B cell (primary cell): Measurements from ENCODE around the gene ADARB2. TPM values are rescaled to one million over a fixed set of nuclear protein-coding genes. Genes with fewer than 3 reads are reported as not detected.

Source experiments
- ATAC-seq: fragments of 200-7000 bp; cut with Tn5 transposase; one replicate; pipeline ENCODE4 v1.10.0; 2021; ENCODE audit warnings: low read depth, mild to moderate bottlenecking, moderate number of reproducible peaks, moderate library complexity
- CTCF ChIA-PET: fragments of 350-600 bp; sonication (Branson Sonifier 250); formaldehyde crosslinking; loops from one replicate; lab custom pipeline; 2021; ENCODE audit warnings: antibody characterized with exemption, inconsistent platforms; lab: Charles Lee
- POLR2A ChIA-PET: fragments of 350-600 bp; sonication (Branson Sonifier 250); formaldehyde crosslinking; loops from one replicate; lab custom pipeline; 2021; ENCODE audit warnings: antibody characterized with exemption; lab: Charles Lee
- DNase-seq: peaks from one replicate; pipeline ENCODE4 v3.0.0; 2013
- H2AFZ ChIP-seq: 2 replicates; pipeline ENCODE4 v1.6.1; 2012; ENCODE audit warnings: mild to moderate bottlenecking, low read depth, low read length; ENCODE audit not compliant: insufficient read depth, poor library complexity, severe bottlenecking
- H3K27ac ChIP-seq, 2 donors: 1 replicate in 1 of 2; 2 replicates in 1 of 2; pipeline ENCODE4 v1.5.1; 2012 to 2013; ENCODE audit warnings: low read length in 2 of 2, mild to moderate bottlenecking in 2 of 2, moderate library complexity in 1 of 2
- H3K27me3 ChIP-seq, 4 experiments: fragments of 200-600 bp in 1 of 4; sonication (generic) in 1 of 4; replicated peaks in 1 of 4; 1 replicate in 2 of 4; 2 replicates in 2 of 4; pipeline versions ENCODE4 v1.6.1 to v1.7.0; 2013 to 2016; ENCODE audit warnings: low read length in 3 of 4, mild to moderate bottlenecking in 2 of 4, mixed read lengths in 1 of 4, moderate library complexity in 1 of 4; ENCODE audit not compliant: insufficient read depth in 4 of 4, control insufficient read depth in 3 of 4; ENCODE audit errors: control extremely low read depth in 1 of 4
- H3K36me3 ChIP-seq, 2 experiments: replicated peaks in 1 of 2; 1 replicate in 1 of 2; 2 replicates in 1 of 2; pipeline versions ENCODE4 v1.6.1 to v1.7.1; 2013; ENCODE audit warnings: low read length in 1 of 2; ENCODE audit not compliant: insufficient read depth in 2 of 2, control insufficient read depth in 1 of 2; ENCODE audit errors: control extremely low read depth in 1 of 2, extremely low read depth in 1 of 2
- H3K4me1 ChIP-seq, 2 donors: fragments of 200-600 bp in 1 of 2; sonication (generic) in 1 of 2; 1 replicate in 1 of 2; 2 replicates in 1 of 2; pipeline versions ENCODE4 v1.5.1 to v1.6.1; 2013 to 2017; ENCODE audit warnings: low read length in 2 of 2; ENCODE audit not compliant: control insufficient read depth in 2 of 2, insufficient read depth in 2 of 2
- H3K4me2 ChIP-seq: replicated peaks from 2 replicates; pipeline ENCODE3; 2012; ENCODE audit warnings: mild to moderate bottlenecking, low read depth, low read length; ENCODE audit not compliant: poor library complexity, severe bottlenecking
- H3K4me3 ChIP-seq, 5 experiments: fragments of 200-600 bp in 1 of 5; sonication (generic) in 1 of 5; 1 replicate in 3 of 5; 2 replicates in 2 of 5; pipeline versions ENCODE4 v1.5.1 to v1.7.0; 2011 to 2016; ENCODE audit warnings: low read length in 4 of 5, mild to moderate bottlenecking in 4 of 5, low read depth in 2 of 5, control low read depth in 1 of 5, moderate library complexity in 1 of 5; ENCODE audit not compliant: insufficient read depth in 1 of 5; ENCODE audit errors: control extremely low read depth in 1 of 5, extremely low read depth in 1 of 5
- H3K79me2 ChIP-seq: fragments of 200-600 bp; sonication (generic); one replicate; pipeline ENCODE4 v1.6.0; 2016; ENCODE audit warnings: low read length; ENCODE audit not compliant: control insufficient read depth, insufficient read depth
- H3K9ac ChIP-seq: fragments of 200-600 bp; sonication (generic); 2 replicates; pipeline ENCODE4 v1.6.1; 2017; ENCODE audit warnings: mild to moderate bottlenecking, low read length, moderate library complexity
- H3K9me3 ChIP-seq, 3 donors: one replicate each; pipeline versions ENCODE4 v1.6.1 to v1.7.1; 2013; ENCODE audit warnings: low read length in 2 of 3; ENCODE audit not compliant: control insufficient read depth in 2 of 3, insufficient read depth in 1 of 3; ENCODE audit errors: control extremely low read depth in 1 of 3
- H4K20me1 ChIP-seq: 2 replicates; pipeline ENCODE4 v1.6.0; 2012; ENCODE audit warnings: mild to moderate bottlenecking, low read length; ENCODE audit not compliant: insufficient read depth, control insufficient read depth, poor library complexity, severe bottlenecking
- H3K27ac Mint-ChIP-seq: one replicate; pipeline ENCODE4 v1.8.0; 2021; ENCODE audit warnings: mixed read lengths
- H3K27me3 Mint-ChIP-seq: one replicate; pipeline ENCODE4 v1.8.0; 2021; ENCODE audit warnings: mixed read lengths
- H3K4me1 Mint-ChIP-seq: one replicate; pipeline ENCODE4 v1.8.0; 2021; ENCODE audit warnings: mixed read lengths
- H3K4me3 Mint-ChIP-seq: one replicate; pipeline ENCODE4 v1.8.0; 2021; ENCODE audit warnings: mixed read lengths
- H3K9me3 Mint-ChIP-seq: one replicate; pipeline ENCODE4 v1.8.0; 2022; ENCODE audit warnings: mixed read lengths; ENCODE audit not compliant: insufficient read depth
- EZH2 ChIP-seq: IDR thresholded peaks from 2 replicates; pipeline ENCODE4 v1.6.1; 2012; ENCODE audit warnings: borderline replicate concordance, low read depth, mild to moderate bottlenecking, moderate library complexity, low read length; ENCODE audit not compliant: insufficient read depth, poor library complexity, severe bottlenecking
- WGBS: methylation state at CpG from one replicate; pipeline ENCODE4 v1.1.5; 2013; ENCODE audit warnings: missing lambda C conversion rate; ENCODE audit not compliant: insufficient coverage; 5-methylcytosine and 5-hydroxymethylcytosine counted together
- intact Hi-C: fragments of 100-400 bp; cut with micrococcal nuclease; formaldehyde crosslinking; loops from one replicate; pipeline ENCODE4 v1.10.0; 2022
- polyA plus RNA-seq: library from polyadenylated mRNA; depleted of rRNA; stranded (reverse); fragments of >200 nt; gene quantifications from 2 replicates; pipeline ENCODE4 v1.2.3, GENCODE V29; 2012
- total RNA-seq, 2 donors: library from RNA; stranded (reverse); fragments of 120-200 nt in 1 of 2; gene quantifications; 1 replicate in 1 of 2; 2 replicates in 1 of 2; pipeline versions ENCODE4 v1.2.3 to v1.2.4, GENCODE V29; 2013 to 2022
- TF ChIP-seq, protein P1 (sequence below): fragments of 200-600 bp; IDR thresholded peaks from one replicate; pipeline ENCODE4 v1.8.0; 2022; ENCODE audit warnings: antibody characterized with exemption, mild to moderate bottlenecking

Gene ADARB2
- total and polyA plus RNA-seq, 2 donors (not counting 1 experiment from before 2014, with no cell fraction given): 0.13 to 0.96 TPM

DNA sequence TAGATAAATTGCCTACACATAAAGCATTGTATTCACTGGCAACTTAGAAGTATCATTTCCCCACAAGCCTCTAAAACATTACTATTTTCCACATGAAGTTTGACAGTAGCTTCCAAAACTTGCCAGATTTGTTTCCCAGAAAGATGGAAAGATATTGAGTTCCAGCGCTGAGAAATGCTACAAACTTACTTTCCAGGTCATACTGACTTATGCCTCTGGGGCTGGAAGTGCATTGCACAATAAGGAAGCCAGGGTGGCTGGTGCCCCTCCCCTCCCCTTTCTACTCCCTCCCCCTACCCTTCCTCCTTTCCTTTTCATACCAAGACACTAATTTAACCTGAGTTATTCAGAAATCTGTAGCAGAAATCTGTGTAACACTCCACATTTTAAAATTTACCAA, 468.5 kb downstream of the ADARB2 start:
- no peak for ATAC-seq

DNA sequence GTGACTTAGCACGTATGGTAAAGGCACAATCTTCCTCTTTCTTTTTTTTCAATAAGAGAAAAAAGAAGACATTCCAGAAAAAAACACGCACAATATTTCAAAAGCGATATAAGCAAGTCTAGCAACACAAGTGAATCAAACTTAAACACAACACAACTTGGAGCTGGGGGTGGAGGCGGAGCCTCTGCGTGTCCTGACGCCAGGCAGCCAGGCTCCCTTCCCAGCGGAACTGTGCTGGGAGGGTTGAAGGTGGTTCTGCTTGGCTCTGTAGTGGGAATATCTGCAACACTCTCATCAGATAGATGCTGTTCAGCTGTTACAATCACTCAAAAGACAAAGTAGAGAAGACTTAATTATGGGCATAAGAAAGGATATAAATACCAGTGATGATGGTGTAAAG, 469.8 kb downstream of the ADARB2 start:
- peaks cover 3% of the 10 kb centered on the region for H3K27me3 Mint-ChIP-seq
- no CpG with 5 or more reads among the region's 7 CpGs for WGBS
- ChIA-PET POLR2A (no interaction called here), CTCF (no interaction called here)
- no peak overlapping the region for H3K27ac ChIP-seq
- no peaks in the 10 kb centered on the region for H3K9me3 Mint-ChIP-seq
- no peaks in the 10 kb centered on the region for H3K79me2 ChIP-seq
- intact Hi-C loops: no loop called here
- H3K4me3 Mint-ChIP-seq: no peak overlapping the region
- no peaks in the 10 kb centered on the region for H4K20me1 ChIP-seq
- ATAC-seq (no peak), DNase-seq (no peak)
- no peaks in the 10 kb centered on the region for H3K27me3 ChIP-seq
- no peak overlapping the region for H3K4me2 ChIP-seq
- no peaks in the 10 kb centered on the region for H3K4me1 Mint-ChIP-seq
- TF ChIP-seq, protein P1, sequence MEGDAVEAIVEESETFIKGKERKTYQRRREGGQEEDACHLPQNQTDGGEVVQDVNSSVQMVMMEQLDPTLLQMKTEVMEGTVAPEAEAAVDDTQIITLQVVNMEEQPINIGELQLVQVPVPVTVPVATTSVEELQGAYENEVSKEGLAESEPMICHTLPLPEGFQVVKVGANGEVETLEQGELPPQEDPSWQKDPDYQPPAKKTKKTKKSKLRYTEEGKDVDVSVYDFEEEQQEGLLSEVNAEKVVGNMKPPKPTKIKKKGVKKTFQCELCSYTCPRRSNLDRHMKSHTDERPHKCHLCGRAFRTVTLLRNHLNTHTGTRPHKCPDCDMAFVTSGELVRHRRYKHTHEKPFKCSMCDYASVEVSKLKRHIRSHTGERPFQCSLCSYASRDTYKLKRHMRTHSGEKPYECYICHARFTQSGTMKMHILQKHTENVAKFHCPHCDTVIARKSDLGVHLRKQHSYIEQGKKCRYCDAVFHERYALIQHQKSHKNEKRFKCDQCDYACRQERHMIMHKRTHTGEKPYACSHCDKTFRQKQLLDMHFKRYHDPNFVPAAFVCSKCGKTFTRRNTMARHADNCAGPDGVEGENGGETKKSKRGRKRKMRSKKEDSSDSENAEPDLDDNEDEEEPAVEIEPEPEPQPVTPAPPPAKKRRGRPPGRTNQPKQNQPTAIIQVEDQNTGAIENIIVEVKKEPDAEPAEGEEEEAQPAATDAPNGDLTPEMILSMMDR: no peak
- no peak for TF ChIP-seq EZH2
- H3K36me3 ChIP-seq: no peaks in the 10 kb centered on the region
- H3K4me3 ChIP-seq: no peak overlapping the region
- no peak overlapping the region for H2AFZ ChIP-seq
- H3K9ac ChIP-seq: no peak overlapping the region
- no peaks in the 10 kb centered on the region for H3K9me3 ChIP-seq
- H3K4me1 ChIP-seq: no peaks in the 10 kb centered on the region
- no peak overlapping the region for H3K27ac Mint-ChIP-seq

More for the DNA sequence above, 468.5 kb downstream of the ADARB2 start:
- H3K4me1 Mint-ChIP-seq: no peaks in the 10 kb centered on the region
- no peak overlapping the region for H3K9ac ChIP-seq
- no peak for DNase-seq
- H3K9me3 ChIP-seq: no peaks in the 10 kb centered on the region
- no peak overlapping the region for H2AFZ ChIP-seq
- H3K27ac ChIP-seq: no peak overlapping the region
- no CpG with 5 or more reads among the region's 1 CpG for WGBS
- H3K4me2 ChIP-seq: no peak overlapping the region
- ChIA-PET POLR2A (no interaction called here), CTCF (no interaction called here)
- no peaks in the 10 kb centered on the region for H4K20me1 ChIP-seq
- no peak overlapping the region for H3K27ac Mint-ChIP-seq
- no peaks in the 10 kb centered on the region for H3K9me3 Mint-ChIP-seq
- H3K4me1 ChIP-seq: no peaks in the 10 kb centered on the region
- peaks cover 3% of the 10 kb centered on the region for H3K27me3 Mint-ChIP-seq
- H3K4me3 Mint-ChIP-seq: no peak overlapping the region
- no peak for TF ChIP-seq EZH2
- TF ChIP-seq, protein P1: no peak
- no peaks in the 10 kb centered on the region for H3K27me3 ChIP-seq
- no peaks in the 10 kb centered on the region for H3K79me2 ChIP-seq
- no peaks in the 10 kb centered on the region for H3K36me3 ChIP-seq
- H3K4me3 ChIP-seq: no peak overlapping the region
- intact Hi-C loops: no loop called here
